Measurements from ENCODE around the gene HABP4.

The HABP4 gene

GRCh38 chr9:96512240-96512639 lies 62.3 kb downstream of the HABP4 start:
- Histone ChIP-seq H3K9ac (ENCODE audit: low read depth, low read length) (no peak overlapping the region), H3K27me3 (ENCODE audit: insufficient read depth, low read length) (no peaks in the 10 kb centered on the region), H3K36me3 (ENCODE audit: insufficient read depth, low read length) (peaks cover 34% of the 10 kb centered on the region), H3K9me3 (ENCODE audit: insufficient read depth, low read depth, low read length) (no peaks in the 10 kb centered on the region), H3K27ac (ENCODE audit: low read depth, low read length) (no peak overlapping the region), H3K4me3 (ENCODE audit: low read length) (no peak overlapping the region), H3K4me1 (ENCODE audit: insufficient read depth, low read length) (peaks cover 12% of the 10 kb centered on the region)
- WGBS = 95% methylated on average over 3 of the region's 3 CpGs

GRCh38 chr9:96513622-96514021 lies 63.7 kb downstream of the HABP4 start:
- H3K27me3 ChIP-seq (ENCODE audit: insufficient read depth, low read length) = no peaks in the 10 kb centered on the region
- H3K9me3 ChIP-seq (ENCODE audit: insufficient read depth, low read depth, low read length) = no peaks in the 10 kb centered on the region
- H3K36me3 ChIP-seq (ENCODE audit: insufficient read depth, low read length) = peaks cover 34% of the 10 kb centered on the region
- H3K4me1 ChIP-seq (ENCODE audit: insufficient read depth, low read length) = peaks cover 12% of the 10 kb centered on the region
- no peak overlapping the region for H3K4me3 ChIP-seq (ENCODE audit: low read length)
- H3K27ac ChIP-seq (ENCODE audit: low read depth, low read length) = no peak overlapping the region
- H3K9ac ChIP-seq (ENCODE audit: low read depth, low read length) = no peak overlapping the region
- WGBS = 96% methylated on average over 5 of the region's 5 CpGs

GRCh38 chr9:96514108-96514799 lies 64.3 kb downstream of the HABP4 start:
- 96% methylated on average over 9 of the region's 9 CpGs for WGBS
- Histone ChIP-seq H3K36me3 (ENCODE audit: insufficient read depth, low read length) (peaks cover 28% of the 10 kb centered on the region), H3K9ac (ENCODE audit: low read depth, low read length) (no peak overlapping the region), H3K27ac (ENCODE audit: low read depth, low read length) (no peak overlapping the region), H3K4me3 (ENCODE audit: low read length) (no peak overlapping the region), H3K4me1 (ENCODE audit: insufficient read depth, low read length) (peaks cover 11% of the 10 kb centered on the region), H3K9me3 (ENCODE audit: insufficient read depth, low read depth, low read length) (no peaks in the 10 kb centered on the region), H3K27me3 (ENCODE audit: insufficient read depth, low read length) (no peaks in the 10 kb centered on the region)

GRCh38 chr9:96514800-96515158 lies 64.8 kb downstream of the HABP4 start:
- Histone ChIP-seq H3K36me3 (ENCODE audit: insufficient read depth, low read length) (peaks cover 26% of the 10 kb centered on the region), H3K9ac (ENCODE audit: low read depth, low read length) (no peak overlapping the region), H3K9me3 (ENCODE audit: insufficient read depth, low read depth, low read length) (no peaks in the 10 kb centered on the region), H3K4me1 (ENCODE audit: insufficient read depth, low read length) (peaks cover 6% of the 10 kb centered on the region), H3K27ac (ENCODE audit: low read depth, low read length) (no peak overlapping the region), H3K27me3 (ENCODE audit: insufficient read depth, low read length) (no peaks in the 10 kb centered on the region), H3K4me3 (ENCODE audit: low read length) (no peak overlapping the region)
- 92% methylated on average over 3 of the region's 3 CpGs for WGBS

GRCh38 chr9:96515621-96516470 lies 65.9 kb downstream of the HABP4 start:
- 96% methylated on average over 4 of the region's 5 CpGs for WGBS
- H3K4me3 ChIP-seq (ENCODE audit: low read length) = no peak overlapping the region
- H3K4me1 ChIP-seq (ENCODE audit: insufficient read depth, low read length) = no peaks in the 10 kb centered on the region
- no peak overlapping the region for H3K9ac ChIP-seq (ENCODE audit: low read depth, low read length)
- no peaks in the 10 kb centered on the region for H3K9me3 ChIP-seq (ENCODE audit: insufficient read depth, low read depth, low read length)
- H3K27ac ChIP-seq (ENCODE audit: low read depth, low read length) = no peak overlapping the region
- no peaks in the 10 kb centered on the region for H3K27me3 ChIP-seq (ENCODE audit: insufficient read depth, low read length)
- H3K36me3 ChIP-seq (ENCODE audit: insufficient read depth, low read length) = peaks cover 26% of the 10 kb centered on the region

GRCh38 chr9:96519095-96519494 lies 69.1 kb downstream of the HABP4 start:
- no peaks in the 10 kb centered on the region for H3K9me3 ChIP-seq (ENCODE audit: insufficient read depth, low read depth, low read length)
- 95% methylated on average over 5 of the region's 7 CpGs for WGBS

GRCh38 chr9:96519787-96520186 lies 69.8 kb downstream of the HABP4 start:
- Histone ChIP-seq H3K36me3 (ENCODE audit: insufficient read depth, low read length) (peaks cover 28% of the 10 kb centered on the region), H3K4me3 (ENCODE audit: low read length) (no peak overlapping the region), H3K27ac (ENCODE audit: low read depth, low read length) (no peak overlapping the region), H3K9me3 (ENCODE audit: insufficient read depth, low read depth, low read length) (no peaks in the 10 kb centered on the region), H3K9ac (ENCODE audit: low read depth, low read length) (no peak overlapping the region), H3K27me3 (ENCODE audit: insufficient read depth, low read length) (no peaks in the 10 kb centered on the region), H3K4me1 (ENCODE audit: insufficient read depth, low read length) (no peaks in the 10 kb centered on the region)
- 100% methylated on average over 2 of the region's 2 CpGs for WGBS

More at GRCh38 chr9:96519095-96519494, 69.1 kb downstream of the HABP4 start:
- Histone ChIP-seq H3K27me3 (ENCODE audit: insufficient read depth, low read length) (no peaks in the 10 kb centered on the region), H3K4me1 (ENCODE audit: insufficient read depth, low read length) (no peaks in the 10 kb centered on the region), H3K4me3 (ENCODE audit: low read length) (no peak overlapping the region), H3K27ac (ENCODE audit: low read depth, low read length) (no peak overlapping the region), H3K9ac (ENCODE audit: low read depth, low read length) (no peak overlapping the region), H3K36me3 (ENCODE audit: insufficient read depth, low read length) (peaks cover 32% of the 10 kb centered on the region)

GRCh38 chr9:96522366-96522765 lies 72.4 kb downstream of the HABP4 start:
- H3K4me3 ChIP-seq (ENCODE audit: low read length) = no peak overlapping the region
- peaks cover 34% of the 10 kb centered on the region for H3K36me3 ChIP-seq (ENCODE audit: insufficient read depth, low read length)
- 93% methylated on average over 4 of the region's 4 CpGs for WGBS
- no peaks in the 10 kb centered on the region for H3K4me1 ChIP-seq (ENCODE audit: insufficient read depth, low read length)
- no peak overlapping the region for H3K27ac ChIP-seq (ENCODE audit: low read depth, low read length)
- no peaks in the 10 kb centered on the region for H3K27me3 ChIP-seq (ENCODE audit: insufficient read depth, low read length)
- H3K9ac ChIP-seq (ENCODE audit: low read depth, low read length) = no peak overlapping the region
- H3K9me3 ChIP-seq (ENCODE audit: insufficient read depth, low read depth, low read length) = no peaks in the 10 kb centered on the region

GRCh38 chr9:96523374-96523773 lies 73.4 kb downstream of the HABP4 start:
- peaks cover 34% of the 10 kb centered on the region for H3K36me3 ChIP-seq (ENCODE audit: insufficient read depth, low read length)
- no peaks in the 10 kb centered on the region for H3K9me3 ChIP-seq (ENCODE audit: insufficient read depth, low read depth, low read length)
- no peak overlapping the region for H3K9ac ChIP-seq (ENCODE audit: low read depth, low read length)
- 97% methylated on average over 7 of the region's 7 CpGs for WGBS
- H3K27ac ChIP-seq (ENCODE audit: low read depth, low read length) = no peak overlapping the region
- no peak overlapping the region for H3K4me3 ChIP-seq (ENCODE audit: low read length)
- no peaks in the 10 kb centered on the region for H3K4me1 ChIP-seq (ENCODE audit: insufficient read depth, low read length)
- H3K27me3 ChIP-seq (ENCODE audit: insufficient read depth, low read length) = no peaks in the 10 kb centered on the region

GRCh38 chr9:96524045-96524444 lies 74.1 kb downstream of the HABP4 start:
- H3K4me3 ChIP-seq (ENCODE audit: low read length) = no peak overlapping the region
- no peak overlapping the region for H3K9ac ChIP-seq (ENCODE audit: low read depth, low read length)
- H3K9me3 ChIP-seq (ENCODE audit: insufficient read depth, low read depth, low read length) = no peaks in the 10 kb centered on the region
- peaks cover 34% of the 10 kb centered on the region for H3K36me3 ChIP-seq (ENCODE audit: insufficient read depth, low read length)
- WGBS = 93% methylated on average over 7 of the region's 7 CpGs
- H3K4me1 ChIP-seq (ENCODE audit: insufficient read depth, low read length) = no peaks in the 10 kb centered on the region
- no peak overlapping the region for H3K27ac ChIP-seq (ENCODE audit: low read depth, low read length)
- no peaks in the 10 kb centered on the region for H3K27me3 ChIP-seq (ENCODE audit: insufficient read depth, low read length)

- no peak overlapping the region for H3K9ac ChIP-seq (ENCODE audit: low read depth, low read length)
- H3K9me3 ChIP-seq (ENCODE audit: insufficient read depth, low read depth, low read length) = no peaks in the 10 kb centered on the region
- no peaks in the 10 kb centered on the region for H3K27me3 ChIP-seq (ENCODE audit: insufficient read depth, low read length)
- no peaks in the 10 kb centered on the region for H3K4me1 ChIP-seq (ENCODE audit: insufficient read depth, low read length)
- no peak overlapping the region for H3K4me3 ChIP-seq (ENCODE audit: low read length)
- H3K27ac ChIP-seq (ENCODE audit: low read depth, low read length) = no peak overlapping the region
- 93% methylated on average over 2 of the region's 2 CpGs for WGBS
- H3K36me3 ChIP-seq (ENCODE audit: insufficient read depth, low read length) = peaks cover 34% of the 10 kb centered on the region
These were observed 74.8 kb downstream of the HABP4 start for GRCh38 chr9:96524764-96525163.
